ENCODE data around the gene AHSP.
"Not testable (repeated sequence)": the region's sequence is repeated elsewhere in the genome, so short reads cannot be mapped to it uniquely, and the experiment has no call there.

AHSP gene

DNA sequence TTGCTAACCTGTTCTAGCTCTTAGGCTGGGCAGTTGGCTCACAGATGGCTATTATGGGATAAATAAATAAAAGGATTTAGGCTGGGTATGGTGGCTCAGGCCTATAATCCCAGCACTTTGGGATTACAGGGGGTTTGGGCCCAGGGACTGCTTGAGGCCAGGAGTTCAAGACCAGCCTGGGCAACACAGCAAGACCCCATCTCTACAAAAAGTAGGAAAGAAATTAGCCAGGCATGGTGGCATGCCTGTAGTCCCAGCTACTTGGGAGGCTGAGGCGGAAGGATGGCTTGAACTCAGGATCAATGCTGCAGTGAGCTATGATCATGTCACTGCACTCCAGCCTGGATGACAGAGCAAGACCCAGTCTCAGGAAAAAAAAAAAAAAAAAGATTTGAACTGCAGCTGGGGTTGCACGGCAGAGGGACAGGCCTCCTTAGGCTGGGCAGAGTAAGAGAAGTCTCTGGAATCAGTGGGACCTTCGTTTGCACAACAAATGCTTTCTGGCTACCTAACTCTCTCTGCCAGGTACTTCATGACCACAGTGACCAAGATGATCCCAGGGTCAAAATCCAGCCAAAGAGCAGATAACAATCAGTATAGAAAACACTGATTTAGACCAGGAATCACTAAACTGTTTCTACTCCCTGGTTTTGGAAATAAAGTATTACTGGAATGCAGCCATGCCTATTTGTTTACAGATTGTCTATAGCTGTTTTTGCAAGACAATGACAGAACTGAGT is 26.3 kb upstream of the AHSP start:
- no peak for DNase-seq (ENCODE audit: low spot score)

DNA sequence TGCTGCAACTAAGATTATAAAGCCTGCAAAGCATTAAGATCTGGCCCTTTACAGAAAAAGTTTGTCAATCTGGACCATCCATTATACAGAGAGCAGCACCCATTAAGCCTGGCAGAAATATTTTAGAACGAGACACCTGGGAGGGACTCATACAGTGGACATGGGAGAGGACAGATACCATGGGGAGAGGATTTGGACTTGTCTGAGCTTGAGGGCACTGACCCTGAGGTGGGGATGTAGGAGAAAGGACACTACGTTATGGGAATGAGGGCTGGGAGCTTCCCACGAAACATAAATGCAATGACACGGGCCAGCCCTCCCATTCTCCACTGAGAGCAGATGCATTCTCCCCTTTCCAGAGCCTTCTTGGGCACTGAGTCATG is 25.7 kb upstream of the AHSP start:
- DNase-seq (ENCODE audit: low spot score): no peak

DNA sequence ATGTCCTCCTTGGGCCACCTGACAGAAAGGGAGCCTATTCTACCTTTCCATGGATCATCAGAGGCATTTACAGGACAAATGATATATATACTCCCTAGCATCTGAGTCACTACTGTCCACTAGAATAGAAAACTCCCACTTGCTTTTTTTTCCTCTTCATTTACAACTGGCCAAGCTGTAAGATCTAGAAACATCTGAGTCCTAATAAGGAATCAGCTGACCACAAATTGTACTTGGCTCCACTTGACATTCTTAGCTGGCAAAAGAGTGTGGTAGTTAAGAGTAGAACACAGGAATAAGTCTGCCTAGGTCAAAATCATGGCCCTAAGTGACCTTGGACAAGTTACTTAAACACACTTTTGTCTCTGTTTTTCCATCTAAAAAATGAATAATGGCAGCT is 24.7 kb upstream of the AHSP start:
- DNase-seq (ENCODE audit: low spot score): no peak

DNA sequence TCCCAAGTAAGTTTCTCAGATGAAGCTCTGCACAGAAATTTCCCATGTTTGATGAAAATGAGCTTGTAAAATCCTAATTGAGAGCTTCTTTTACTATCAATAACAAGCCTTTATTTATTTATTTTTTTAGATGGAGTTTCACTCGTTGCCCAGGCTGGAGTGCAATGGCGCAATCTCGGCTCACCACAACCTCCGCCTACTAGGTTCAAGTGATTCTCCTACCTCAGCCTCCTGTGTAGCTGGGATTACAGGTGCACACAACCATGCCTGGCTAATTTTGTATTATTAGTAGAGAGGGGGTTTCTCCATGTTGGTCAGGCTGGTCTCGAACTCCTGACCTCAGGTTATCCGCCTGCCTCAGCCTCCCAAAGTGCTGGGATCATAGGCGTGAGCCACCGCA is 24.1 kb upstream of the AHSP start:
- not testable (repeated sequence) for DNase-seq (ENCODE audit: low spot score)

DNA sequence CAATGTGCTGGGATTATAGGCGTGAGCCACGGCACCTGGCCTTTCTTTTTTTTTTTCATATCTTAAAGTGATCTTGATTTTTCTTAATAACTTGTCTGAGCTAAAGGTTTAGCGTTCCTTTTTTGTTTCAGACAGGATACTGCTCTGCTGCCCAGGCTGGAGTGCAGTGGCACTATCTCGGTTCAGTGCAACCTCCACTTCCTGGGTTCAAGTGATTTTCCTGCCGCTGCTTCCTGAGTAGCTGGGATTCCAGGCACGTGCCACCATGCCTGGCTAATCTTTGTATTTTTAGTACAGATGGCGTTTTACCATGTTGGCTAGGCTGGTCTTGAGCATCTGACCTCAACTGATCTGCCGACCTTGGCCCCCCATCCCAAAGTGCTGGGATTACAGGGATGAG is 23.5 kb upstream of the AHSP start:
- no peak for DNase-seq (ENCODE audit: low spot score)

DNA sequence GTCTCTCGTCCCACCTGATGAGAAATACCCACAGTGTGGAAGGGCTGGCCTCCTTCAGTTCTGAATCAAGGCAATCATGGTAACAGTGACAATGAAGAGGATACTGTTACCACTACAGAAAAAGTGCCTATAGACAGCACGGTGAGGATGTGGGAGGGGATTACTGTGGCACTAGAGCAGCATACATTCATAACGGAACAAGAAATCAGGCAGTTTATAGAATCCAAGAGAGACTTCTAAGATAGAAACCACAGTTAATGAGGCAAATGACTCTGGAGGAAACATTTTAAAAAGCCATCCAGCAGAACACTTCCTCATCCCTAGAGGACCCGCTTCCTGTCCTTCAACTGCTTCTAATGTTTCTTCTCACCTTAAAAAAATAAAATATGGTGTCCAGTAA is 22.2 kb upstream of the AHSP start:
- DNase-seq (ENCODE audit: low spot score): no peak

DNA sequence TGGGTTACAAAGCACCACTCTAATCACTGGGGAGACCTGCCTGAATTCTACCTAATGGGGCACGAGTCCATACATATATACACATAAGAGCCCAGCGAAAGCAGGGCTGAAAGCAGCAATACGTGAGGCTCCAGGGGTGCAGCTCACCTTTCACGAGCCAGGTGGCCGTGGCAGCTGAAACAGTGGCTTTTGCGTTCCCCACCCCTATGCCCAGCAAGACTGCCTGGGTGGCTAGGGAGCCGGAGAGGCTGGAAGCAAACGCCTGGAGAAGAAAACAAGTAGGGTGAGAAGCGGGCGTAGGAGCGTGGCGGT is 20.1 kb upstream of the AHSP start:
- DNase-seq (ENCODE audit: low spot score): no peak

DNA sequence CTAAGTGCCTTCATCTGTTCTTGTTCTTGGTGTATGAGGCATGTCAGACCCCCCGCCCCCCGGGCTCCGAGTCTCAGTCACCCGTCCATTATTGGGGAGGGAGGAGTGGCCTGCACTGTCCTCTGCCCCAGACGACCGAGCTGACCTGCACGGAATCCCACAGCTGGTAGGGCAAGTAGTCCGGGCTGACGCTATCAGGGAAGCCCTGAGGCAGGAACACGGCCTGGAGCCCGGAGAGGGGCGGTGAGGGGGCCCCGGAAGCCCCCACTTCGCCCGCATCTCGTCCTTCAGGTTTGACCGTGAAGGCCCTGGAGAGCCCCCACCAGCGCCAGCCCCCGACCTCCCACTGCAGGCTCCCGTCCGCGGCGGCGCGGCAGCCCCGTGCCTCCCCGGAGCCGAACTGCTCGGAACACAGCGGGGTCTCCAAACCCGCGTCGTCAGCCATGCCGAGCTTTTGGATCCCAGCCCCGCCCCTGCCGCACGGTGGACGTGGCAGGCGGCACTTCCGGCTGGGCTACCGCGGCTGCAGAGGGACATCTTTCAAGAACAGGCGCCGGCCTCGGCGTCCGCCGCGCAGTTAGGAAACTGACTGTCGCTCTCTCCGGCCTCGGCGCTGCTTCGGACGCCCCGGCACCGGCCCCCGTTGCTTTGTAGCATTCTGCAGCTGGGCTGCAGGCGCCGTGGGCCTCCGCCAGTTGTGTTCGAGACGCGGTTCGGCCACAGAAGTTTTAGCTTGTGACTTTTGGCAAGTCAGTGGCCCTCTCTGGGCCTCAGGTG is 19.6 kb upstream of the AHSP start, which contains the start of gene RUSF1:
Gene RUSF1, minus strand, starts transcription at position 463 of the 777 bp plus-strand sequence. Its CDS starts 18 bp downstream, at position 445.
- DNase-seq (ENCODE audit: low spot score): peak; percentile 86

DNA sequence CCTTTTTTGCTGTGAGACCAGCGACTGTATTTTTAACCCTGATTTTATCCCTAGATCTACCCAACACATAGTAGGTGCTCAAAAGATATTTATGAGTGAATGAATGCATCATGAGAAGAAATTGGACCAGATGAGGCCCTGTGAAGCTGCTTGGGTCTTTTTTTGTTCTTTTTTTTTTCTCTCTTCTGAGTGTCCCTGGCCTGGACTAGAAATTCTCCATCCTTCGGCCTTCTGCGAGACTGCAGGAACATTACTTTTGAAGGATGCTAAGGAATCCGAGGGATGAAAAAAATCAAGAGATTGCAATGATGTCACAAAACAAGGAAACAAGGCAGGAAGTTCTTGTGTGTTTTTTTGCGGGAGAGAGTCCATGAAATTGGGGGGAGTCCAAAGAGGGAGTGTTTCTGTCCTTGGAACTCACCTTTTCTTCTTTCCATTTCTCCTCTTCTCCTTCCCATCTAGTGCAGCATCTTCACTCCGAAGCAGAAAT is 18.9 kb upstream of the AHSP start:
- DNase-seq (ENCODE audit: low spot score): no peak

DNA sequence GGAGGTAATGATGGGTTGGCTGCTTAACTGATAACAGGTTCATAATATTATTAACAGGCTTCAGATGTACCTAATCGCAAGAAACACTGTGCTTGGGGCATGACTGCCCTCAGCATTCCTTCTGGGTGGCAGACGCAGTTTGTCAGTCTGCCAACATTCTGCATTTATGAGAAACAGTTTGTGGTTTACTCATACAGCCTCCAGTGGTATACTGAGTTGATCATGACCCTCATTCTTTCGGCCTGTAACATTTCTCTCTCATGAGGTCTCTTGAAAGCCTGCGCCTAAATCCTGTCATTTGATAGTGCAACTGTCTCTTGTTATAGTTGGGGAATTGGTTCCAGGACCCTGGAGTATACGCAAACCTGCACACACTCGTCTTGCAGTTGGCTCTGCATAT is 14.6 kb upstream of the AHSP start:
- DNase-seq (ENCODE audit: low spot score): peak; percentile 35

DNA sequence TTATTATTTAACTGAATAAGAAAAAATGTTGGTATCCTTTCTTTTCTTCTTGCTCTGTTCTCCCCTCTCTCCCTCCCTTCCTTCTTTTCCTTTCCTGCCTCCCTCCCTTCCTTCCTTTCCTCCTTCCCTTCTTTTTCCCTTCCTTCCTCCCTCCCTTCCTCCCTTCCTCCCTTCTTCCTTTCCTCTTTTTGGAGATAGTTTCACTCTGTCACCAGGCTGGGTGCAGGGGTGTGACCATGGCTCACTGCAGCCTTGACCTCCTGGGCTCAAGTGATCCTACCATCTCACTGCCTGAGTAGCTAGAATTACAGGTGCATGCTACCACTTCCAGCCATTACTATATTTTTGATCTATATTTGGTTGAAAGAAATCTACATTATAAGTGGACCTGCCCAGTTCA is 13.8 kb upstream of the AHSP start:
- DNase-seq (ENCODE audit: low spot score): no peak

DNA sequence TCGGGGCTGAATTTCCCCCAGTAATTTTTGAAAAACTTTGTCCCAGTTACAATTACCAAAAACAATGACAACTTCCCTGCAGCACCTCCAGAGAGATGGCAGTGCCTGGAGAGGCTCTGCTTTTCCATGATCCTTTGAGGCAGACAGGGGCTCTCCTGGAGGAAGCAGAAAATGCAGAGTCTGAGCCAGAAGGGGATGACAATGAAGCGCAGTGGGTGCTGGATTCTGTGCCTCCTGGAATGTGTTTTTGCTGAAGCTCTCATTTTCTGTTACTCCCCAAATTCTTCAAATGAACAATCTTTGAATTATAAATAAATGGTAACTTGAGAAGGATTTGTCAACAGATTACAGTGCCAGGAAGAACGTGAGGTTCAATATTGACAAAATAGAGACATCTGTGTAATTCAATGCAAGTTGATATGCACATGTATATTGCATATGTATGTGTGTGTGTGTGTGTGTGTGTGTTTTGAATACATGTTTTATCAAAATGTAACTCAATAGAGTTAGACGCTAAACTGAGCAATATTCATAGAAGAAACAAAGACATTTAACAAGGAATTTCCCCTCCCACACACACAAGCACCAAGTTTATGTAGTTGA is 9.8 kb upstream of the AHSP start:
- DNase-seq (ENCODE audit: low spot score): no peak

DNA sequence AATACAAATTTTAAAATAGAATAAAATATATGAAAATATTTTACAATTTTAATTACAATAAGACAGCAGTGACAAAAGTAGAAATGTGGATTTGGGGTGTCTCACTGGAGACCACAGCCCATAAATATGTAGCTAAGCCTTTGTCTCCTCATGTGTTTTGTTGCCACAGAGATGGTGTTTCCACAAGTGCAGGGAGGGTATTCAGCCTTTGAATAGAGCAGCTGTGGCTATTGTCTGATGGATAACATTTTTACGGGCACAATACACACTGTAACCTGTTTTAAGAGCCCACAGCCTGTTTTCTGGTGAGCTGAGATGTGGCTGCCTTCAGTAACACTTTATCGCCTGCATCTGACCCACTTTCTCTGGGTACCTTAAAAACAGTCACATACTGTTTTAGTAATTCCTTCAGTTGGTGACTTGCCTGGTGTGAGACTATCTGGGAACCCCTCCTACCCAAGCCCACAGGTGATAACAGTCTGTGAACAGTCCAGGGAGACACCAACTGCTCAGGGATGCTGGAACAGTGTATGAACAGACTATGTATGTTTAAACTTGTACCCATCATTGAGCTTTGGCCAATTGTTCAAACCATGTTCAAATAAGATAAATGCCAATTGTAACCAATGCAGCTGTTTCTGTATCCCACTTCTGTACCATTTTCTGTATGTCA is 7.8 kb upstream of the AHSP start:
- DNase-seq (ENCODE audit: low spot score): peak; percentile 21

DNA sequence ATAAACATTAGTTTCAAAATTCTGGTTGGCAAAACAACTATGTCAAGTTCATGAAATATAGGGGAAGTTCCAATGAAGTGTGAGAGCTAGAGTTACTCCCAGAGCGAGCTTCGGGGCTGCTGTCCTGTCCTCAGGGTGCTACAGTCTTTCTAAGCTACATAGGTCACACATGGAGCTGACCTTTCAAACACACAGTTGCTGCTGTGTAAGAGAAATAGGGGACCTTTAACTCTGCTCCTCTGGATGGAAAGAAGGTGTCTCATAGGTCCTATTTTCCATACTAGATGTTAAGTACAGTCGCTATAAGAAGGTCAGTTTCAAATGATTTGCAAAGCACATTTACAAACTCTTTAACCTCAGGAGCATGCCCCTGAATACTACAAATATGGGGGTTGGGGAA is 6.3 kb upstream of the AHSP start:
- peak; percentile 22 for DNase-seq (ENCODE audit: low spot score)

DNA sequence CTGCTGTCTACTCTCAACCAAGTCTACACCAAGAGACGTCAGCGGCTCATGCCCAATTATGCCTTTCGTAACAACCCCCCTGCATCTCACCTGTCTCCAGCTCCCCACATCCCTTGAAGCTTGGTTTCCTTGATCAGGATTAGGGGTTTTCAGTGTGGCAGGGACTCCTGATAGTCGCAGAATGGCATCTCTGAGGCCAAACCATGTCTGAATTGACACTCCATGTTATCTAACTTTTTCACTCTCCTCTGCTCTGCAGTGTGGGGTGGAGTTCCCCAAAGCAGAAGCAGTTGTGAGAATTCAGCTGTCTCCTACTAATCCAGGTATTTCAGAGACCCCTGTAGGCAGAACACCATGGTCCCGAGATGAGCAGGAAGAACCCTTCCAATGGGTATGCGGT is 5.6 kb upstream of the AHSP start:
- peak; percentile 70 for DNase-seq (ENCODE audit: low spot score)

DNA sequence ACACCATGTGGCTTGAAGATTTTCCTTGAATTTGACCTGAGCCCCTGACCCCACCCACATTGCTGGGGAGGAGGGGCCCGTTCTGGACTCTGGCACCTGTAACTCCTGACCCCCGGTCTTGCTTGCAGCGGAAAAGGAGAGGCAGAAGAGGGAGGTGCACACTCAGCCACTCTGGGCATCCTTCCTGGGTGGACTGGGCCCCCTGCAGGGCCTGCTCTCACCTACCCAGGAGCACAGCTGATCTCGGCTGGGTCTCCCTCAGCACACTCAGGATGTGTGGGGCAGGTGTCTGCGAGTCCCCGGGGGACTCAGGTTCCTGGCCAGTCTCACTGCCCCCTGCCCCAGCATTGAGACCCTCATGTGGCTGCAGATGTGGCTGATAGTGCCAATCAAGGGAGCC is 3.9 kb upstream of the AHSP start:
- DNase-seq (ENCODE audit: low spot score): not testable (repeated sequence)

DNA sequence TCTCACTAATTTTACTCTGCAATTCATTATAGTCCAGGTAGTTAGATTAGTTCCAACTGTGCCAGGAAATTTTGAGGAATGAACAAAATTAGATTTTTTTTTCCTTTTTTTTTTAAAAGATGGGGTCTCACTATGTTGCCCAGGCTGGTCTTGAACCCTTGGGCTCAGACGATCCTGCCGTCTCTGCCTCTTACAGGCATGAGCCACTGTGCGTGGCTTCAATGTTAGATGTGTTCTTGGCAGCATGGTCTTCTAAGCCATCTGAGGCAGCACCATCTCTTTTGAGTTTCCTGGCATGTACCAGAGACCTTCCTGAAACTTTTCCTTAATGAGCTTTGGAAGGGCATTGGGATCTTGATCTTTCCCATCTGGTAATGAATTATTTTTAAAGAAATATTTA is 2.6 kb upstream of the AHSP start:
- no peak for DNase-seq (ENCODE audit: low spot score)

DNA sequence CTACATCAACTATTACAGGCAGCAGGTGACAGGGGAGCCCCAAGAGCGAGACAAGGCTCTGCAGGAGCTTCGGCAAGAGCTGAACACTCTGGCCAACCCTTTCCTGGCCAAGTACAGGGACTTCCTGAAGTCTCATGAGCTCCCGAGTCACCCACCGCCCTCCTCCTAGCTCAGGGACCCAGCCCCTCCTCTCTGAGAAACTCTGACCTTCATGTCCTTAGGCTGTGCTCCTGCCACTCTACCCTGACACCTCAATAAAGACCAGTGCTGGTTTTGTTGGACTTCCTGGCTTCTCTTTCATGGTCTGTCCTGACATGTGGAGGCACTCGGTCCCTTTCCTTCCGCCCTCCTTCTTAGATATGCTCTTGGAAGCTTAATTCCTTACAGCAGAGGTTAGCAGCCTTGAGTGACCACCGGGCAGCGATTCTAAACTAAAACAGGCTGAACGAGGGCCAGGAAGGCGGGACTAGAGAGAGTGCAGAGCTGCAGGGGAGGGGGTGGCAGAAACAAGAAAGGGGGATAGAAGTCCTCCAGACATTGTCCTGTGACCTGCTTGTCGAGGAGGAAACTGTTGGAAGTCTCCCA is 915 bp downstream of the AHSP start:
- peak; percentile 47 for DNase-seq (ENCODE audit: low spot score)

DNA sequence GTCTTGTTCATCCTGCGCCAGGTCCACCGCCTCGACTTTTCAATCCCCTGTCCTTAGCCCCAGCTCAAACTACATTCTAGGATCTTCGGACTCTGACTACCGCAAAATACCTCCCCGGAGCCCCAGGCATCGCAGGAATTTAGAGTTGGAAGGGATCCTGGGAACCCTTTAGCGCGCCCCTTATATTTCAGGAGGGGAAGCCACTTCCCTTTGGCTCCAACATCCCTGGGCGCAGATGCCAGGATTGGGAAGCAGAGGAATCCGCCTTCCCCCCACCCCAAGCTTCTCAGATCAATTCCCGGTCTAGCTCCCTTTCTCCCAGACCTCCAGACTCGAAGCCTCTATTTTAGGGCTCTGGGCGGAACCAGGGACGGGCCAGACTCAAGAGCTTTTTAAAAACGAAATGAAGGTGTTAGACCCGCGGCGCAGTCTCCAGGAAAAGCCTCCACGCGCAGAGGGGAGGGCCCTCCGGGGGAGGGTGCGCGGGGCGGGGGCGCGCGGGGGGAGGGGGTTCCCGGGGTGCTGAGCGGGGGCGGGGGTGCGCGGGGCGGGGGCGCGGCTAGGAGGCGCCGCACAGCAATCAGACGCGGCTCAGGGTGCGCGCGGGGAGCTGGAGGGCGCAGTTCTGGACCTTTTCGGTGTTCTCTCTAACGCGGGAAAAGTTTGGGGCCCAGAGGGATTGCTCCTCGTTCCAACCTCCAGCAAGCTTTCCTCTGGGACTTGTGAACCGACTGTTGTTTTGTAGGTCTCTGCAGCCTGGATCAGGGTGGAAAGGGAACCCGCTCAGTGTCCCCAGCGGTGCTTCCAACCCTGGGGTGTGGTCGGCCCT is 1.6 kb downstream of the AHSP start:
- DNase-seq (ENCODE audit: low spot score): peak; percentile 66

DNA sequence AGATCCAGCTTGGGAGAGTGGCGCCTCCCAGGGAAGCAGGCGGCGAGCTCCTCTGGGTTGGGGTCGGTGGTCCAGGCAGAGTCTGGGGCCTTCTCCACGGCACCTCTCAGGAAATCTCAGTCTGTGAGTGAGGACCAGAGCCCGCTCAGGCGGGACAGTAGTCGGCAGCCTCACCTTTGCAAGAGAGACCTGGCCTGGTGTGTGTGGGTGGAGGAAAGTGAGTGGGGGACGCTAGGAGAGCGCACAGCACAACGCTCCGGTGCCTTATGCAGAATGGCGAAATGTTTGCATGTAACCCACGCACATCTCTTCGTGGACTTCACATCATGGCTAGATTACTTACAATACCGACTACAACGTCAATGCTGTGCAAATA is 2.2 kb downstream of the AHSP start:
- no peak for DNase-seq (ENCODE audit: low spot score)

DNA sequence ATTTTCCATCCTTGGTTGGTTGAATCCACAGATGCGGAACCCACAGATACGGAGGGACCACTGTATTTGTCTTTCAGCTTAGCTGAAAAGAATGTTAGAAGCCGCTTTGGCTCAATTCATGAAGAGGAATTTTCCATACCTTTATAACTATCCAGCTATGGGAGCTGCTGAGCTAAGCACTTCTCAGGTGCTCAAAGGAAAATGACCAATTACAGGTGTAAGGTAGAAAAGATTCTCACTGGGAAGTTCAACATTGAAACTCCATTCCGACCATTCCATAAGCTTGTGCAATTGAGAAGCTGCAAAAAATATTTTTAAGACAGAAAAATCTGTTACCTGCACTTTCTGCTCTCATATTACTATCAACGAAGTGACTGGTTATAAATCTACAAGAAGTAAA is 2.7 kb downstream of the AHSP start:
- no peak for DNase-seq (ENCODE audit: low spot score)
